Omental fat pad (tissue), 4 donors: ENCODE measurements around the gene RNASEH2B. TPM values are rescaled to one million over a fixed set of nuclear protein-coding genes. Genes with fewer than 3 reads are reported as not detected.

ENCODE experiments used
- ATAC-seq: fragments of 150-250 bp; one replicate; pipeline ENCODE4 v1.9.1; 2016; ENCODE audit warnings: mild to moderate bottlenecking, moderate library complexity; ENCODE audit not compliant: low FRiP score
- DNase-seq: peaks from one replicate; pipeline ENCODE4 v3.0.0-alpha.2; 2019; ENCODE audit warnings: low spot score
- total RNA-seq, 4 donors: library from RNA; depleted of rRNA; stranded (reverse); fragments of >200 nt; gene quantifications; one replicate each; pipeline ENCODE4 v1.1.0, GENCODE V29; 2016
- TF ChIP-seq, protein P1 (sequence below), 3 donors: fragments of 450-650 bp; IDR thresholded peaks; one replicate each; pipeline ENCODE4 v1.5.1; 2016 to 2017; ENCODE audit warnings: antibody characterized with exemption in 3 of 3, mild to moderate bottlenecking in 3 of 3, moderate library complexity in 2 of 3

The RNASEH2B gene
- total RNA-seq, 4 donors from 2014 or later: 25.2 to 50.3 (median 33.2) TPM

DNA sequence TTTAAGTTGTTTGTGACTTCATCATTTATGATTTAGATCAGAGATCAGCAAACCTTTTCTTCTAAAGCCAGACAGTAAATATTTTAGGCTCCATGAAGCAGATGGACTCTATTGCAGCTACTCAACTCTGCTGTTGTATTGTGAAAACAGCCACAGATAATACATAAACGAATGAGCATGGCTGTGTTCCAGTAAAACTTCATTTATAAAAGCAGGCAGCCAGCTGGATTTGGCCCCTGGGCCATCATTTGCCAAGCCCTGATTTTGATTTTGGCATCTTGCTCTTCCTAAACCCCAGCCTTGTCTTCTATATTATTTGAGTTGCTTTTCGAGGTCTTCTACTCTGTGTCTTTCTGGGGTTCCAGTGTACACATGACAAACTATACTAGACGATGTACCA, 41.3 kb downstream of the RNASEH2B start:
- no peak for ATAC-seq
- no peak for DNase-seq
- TF ChIP-seq, protein P1, sequence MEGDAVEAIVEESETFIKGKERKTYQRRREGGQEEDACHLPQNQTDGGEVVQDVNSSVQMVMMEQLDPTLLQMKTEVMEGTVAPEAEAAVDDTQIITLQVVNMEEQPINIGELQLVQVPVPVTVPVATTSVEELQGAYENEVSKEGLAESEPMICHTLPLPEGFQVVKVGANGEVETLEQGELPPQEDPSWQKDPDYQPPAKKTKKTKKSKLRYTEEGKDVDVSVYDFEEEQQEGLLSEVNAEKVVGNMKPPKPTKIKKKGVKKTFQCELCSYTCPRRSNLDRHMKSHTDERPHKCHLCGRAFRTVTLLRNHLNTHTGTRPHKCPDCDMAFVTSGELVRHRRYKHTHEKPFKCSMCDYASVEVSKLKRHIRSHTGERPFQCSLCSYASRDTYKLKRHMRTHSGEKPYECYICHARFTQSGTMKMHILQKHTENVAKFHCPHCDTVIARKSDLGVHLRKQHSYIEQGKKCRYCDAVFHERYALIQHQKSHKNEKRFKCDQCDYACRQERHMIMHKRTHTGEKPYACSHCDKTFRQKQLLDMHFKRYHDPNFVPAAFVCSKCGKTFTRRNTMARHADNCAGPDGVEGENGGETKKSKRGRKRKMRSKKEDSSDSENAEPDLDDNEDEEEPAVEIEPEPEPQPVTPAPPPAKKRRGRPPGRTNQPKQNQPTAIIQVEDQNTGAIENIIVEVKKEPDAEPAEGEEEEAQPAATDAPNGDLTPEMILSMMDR (IDR thresholded peaks at IDR 0.05): no peak

DNA sequence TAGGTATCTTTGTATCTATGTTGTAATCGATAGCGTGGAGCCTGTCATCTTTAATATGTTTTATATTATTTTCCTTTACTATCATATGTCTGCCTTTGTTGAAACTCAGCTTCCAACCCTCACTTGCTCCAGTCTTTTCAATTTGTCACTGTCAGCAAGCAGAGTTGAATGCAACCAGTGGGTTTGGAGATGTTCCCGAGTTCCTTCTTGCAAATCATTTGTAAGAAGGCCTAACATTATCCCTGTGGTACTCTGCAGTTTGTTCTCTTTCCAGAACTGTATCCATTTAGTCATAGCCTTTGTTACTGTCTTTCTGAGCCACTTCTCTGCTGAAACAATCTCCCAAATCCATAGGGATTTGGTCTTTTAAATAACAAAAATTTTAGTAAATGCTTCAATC, 41.8 kb downstream of the RNASEH2B start:
- ATAC-seq (no peak), DNase-seq (no peak)
- TF ChIP-seq, protein P1 (IDR thresholded peaks at IDR 0.05): no peak

DNA sequence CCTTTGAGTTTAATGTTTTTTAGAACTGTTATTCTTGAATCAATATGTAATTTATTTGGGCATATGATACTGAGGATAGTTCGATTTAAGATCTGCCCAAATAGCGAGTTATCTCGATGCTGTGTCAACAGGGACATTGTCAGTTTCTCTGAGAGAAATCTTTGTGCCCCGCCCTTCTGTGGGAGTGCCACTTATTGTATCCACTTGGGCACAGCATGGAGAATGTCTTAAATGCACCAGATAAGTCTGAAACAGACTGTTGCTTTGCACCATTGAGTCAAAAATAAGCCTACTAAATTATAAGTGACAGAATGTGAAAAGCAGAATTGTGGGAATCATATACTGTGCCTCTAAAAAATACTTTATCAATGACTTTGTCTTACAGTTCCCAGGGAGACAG, 45.6 kb downstream of the RNASEH2B start:
- no peak for ATAC-seq

DNA sequence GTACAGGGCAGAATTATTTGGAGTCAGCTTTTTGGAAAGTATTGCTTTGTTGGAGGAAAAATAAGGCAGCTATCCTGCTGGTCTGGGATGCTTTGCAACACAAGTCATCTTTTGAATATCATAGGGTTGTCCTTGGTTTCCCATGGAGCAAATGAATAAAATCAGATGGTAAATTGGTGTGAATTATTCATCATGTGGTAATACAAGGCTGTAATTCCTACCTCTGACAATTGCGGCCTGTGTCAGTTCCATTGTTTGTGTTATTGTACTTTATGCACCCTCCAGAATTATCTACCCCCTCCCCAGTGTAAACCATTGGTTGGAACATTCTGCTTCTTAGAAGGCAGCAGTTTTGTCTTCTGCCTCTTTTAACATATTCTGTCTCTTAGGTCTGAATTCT, 46.2 kb downstream of the RNASEH2B start:
- no peak for DNase-seq
- no peak for ATAC-seq
- TF ChIP-seq, protein P1 (IDR thresholded peaks at IDR 0.05): no peak

More for the DNA sequence above, 45.6 kb downstream of the RNASEH2B start:
- DNase-seq: no peak
- TF ChIP-seq, protein P1 (IDR thresholded peaks at IDR 0.05): no peak

DNA sequence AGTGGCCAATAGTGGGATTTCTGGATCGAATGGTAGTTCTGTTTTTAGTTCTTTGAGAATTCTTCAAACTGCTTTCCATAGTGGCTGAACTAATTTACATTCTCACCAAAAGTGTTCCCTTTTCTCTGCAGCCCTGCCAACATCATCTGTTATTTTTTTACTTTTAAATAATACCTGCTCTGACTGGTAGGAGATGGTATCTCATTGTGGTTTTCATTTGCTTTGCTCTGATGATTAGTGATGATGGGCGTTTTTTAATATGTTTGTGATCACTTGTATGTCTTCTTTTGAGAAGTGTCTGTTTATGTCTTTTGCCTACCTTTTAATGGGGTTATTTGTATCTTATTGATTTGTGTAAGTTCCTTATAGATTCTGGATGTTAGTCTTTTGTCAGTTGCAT, 48.0 kb downstream of the RNASEH2B start:
- no peak for ATAC-seq
- TF ChIP-seq, protein P1 (IDR thresholded peaks at IDR 0.05): no peak

DNA sequence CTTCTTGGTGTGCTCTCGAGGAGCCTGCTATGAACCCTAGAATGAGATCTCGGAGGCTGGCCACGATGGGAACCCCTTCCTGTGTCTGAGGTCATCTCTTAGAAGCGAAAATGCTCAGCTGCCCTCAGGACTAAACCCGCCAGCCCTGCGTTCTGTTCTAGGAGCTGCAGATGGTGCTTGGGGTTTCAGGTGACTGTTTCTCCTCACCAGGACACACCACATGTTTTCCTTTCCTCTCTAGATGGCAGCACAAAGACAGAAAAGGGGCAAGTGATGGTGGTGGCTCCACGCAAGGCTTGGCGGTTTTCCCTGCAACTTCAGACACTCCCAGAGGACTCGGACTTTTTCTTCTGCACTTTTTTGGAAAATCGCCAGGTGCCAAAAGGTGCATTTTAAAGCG, 60.1 kb downstream of the RNASEH2B start:
- DNase-seq: no peak
- ATAC-seq: peak; percentile 54
- TF ChIP-seq, protein P1 (IDR thresholded peaks at IDR 0.05): no peak

More for the DNA sequence above, 48.0 kb downstream of the RNASEH2B start:
- DNase-seq: no peak

DNA sequence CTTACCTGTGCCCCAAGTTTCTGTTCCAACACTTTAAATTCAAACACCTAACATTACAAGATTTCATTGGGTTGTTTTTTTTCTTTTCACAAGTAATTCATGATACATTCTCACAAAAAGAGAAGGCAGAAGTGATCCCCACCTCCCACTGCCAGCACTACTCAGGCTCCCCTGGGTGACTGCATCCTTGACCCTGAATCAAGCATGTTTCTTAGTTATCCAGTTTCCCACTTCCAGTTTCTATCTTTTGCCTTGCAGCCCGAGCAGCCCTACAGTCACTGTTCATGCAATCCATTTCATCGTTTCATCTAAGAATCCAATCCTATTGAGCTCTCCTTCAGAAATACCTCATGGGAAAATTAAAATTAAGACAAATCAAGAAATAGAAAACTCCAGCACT, 61.4 kb downstream of the RNASEH2B start:
- ATAC-seq: no peak
- no peak for DNase-seq
- TF ChIP-seq, protein P1 (IDR thresholded peaks at IDR 0.05): no peak
